DMS153 (cell line): ENCODE measurements around the gene KIF26B.
A peak's percentile ranks its signal among the peaks of the same experiment; 100 is the strongest.

Experiments used
- DNase-seq: peaks from one replicate; lab custom pipeline; 2025; lab: John Stamatoyannopoulos, UW

KIF26B gene

GRCh38 chr1:245510144-245510543 is 355.4 kb downstream of the KIF26B start:
- DNase-seq: no peak

- DNase-seq: peak; percentile 50
These were observed 357.6 kb downstream of the KIF26B start for GRCh38 chr1:245512181-245512888.

GRCh38 chr1:245512980-245513578 is 358.3 kb downstream of the KIF26B start:
- DNase-seq: peak; percentile 29

- no peak for DNase-seq
These were observed 361.5 kb downstream of the KIF26B start for GRCh38 chr1:245516284-245516759.

GRCh38 chr1:245520611-245521010 is 365.8 kb downstream of the KIF26B start:
- no peak for DNase-seq

GRCh38 chr1:245526141-245526540 is 371.4 kb downstream of the KIF26B start:
- no peak for DNase-seq

- no peak for DNase-seq
These were observed 373.5 kb downstream of the KIF26B start for GRCh38 chr1:245528258-245528635.

GRCh38 chr1:245530937-245531336 is 376.2 kb downstream of the KIF26B start:
- DNase-seq: no peak

- DNase-seq: no peak
These were observed 383.2 kb downstream of the KIF26B start for GRCh38 chr1:245537992-245538391.

- DNase-seq: no peak
These were observed 383.9 kb downstream of the KIF26B start for GRCh38 chr1:245538671-245539070.

GRCh38 chr1:245541369-245541768 is 386.6 kb downstream of the KIF26B start:
- DNase-seq: no peak

- no peak for DNase-seq
These were observed 387.6 kb downstream of the KIF26B start for GRCh38 chr1:245542365-245542764.

GRCh38 chr1:245544236-245544635 is 389.5 kb downstream of the KIF26B start:
- no peak for DNase-seq

- no peak for DNase-seq
These were observed 392.1 kb downstream of the KIF26B start for GRCh38 chr1:245546875-245547274.

GRCh38 chr1:245549996-245550719 is 395.4 kb downstream of the KIF26B start:
- no peak for DNase-seq

- no peak for DNase-seq
These were observed 395.9 kb downstream of the KIF26B start for GRCh38 chr1:245550720-245551043.

GRCh38 chr1:245551536-245551935 is 396.8 kb downstream of the KIF26B start:
- no peak for DNase-seq

GRCh38 chr1:245552331-245552730 is 397.5 kb downstream of the KIF26B start:
- no peak for DNase-seq

- DNase-seq: no peak
These were observed 401.3 kb downstream of the KIF26B start for GRCh38 chr1:245556057-245556456.

- no peak for DNase-seq
These were observed 403.3 kb downstream of the KIF26B start for GRCh38 chr1:245558069-245558468.

GRCh38 chr1:245560316-245560859 is 405.6 kb downstream of the KIF26B start:
- no peak for DNase-seq

GRCh38 chr1:245561665-245562234 is 407.0 kb downstream of the KIF26B start:
- no peak for DNase-seq

GRCh38 chr1:245566134-245566533 is 411.3 kb downstream of the KIF26B start:
- no peak for DNase-seq
